Skeletal muscle satellite cell (primary cell): ENCODE measurements around the gene PHYH.
"Not testable (repeated sequence)": the region's sequence is repeated elsewhere in the genome, so short reads cannot be mapped to it uniquely, and the experiment has no call there.

ENCODE experiments used
- H3K27me3 ChIP-seq: 2 replicates; pipeline ENCODE4 v1.7.0; 2013; ENCODE audit warnings: low read length; ENCODE audit not compliant: control insufficient read depth, insufficient read depth
- H3K36me3 ChIP-seq: 2 replicates; pipeline ENCODE4 v1.7.0; 2013; ENCODE audit warnings: mild to moderate bottlenecking, control low read depth, low read length; ENCODE audit not compliant: insufficient read depth
- H3K4me1 ChIP-seq: 2 replicates; pipeline ENCODE4 v1.7.0; 2013; ENCODE audit warnings: low read length; ENCODE audit not compliant: control insufficient read depth, insufficient read depth
- H3K4me2 ChIP-seq: 2 replicates; pipeline ENCODE4 v1.7.0; 2013; ENCODE audit warnings: mild to moderate bottlenecking, low read length
- H3K4me3 ChIP-seq: 2 replicates; pipeline ENCODE4 v1.7.0; 2013; ENCODE audit warnings: low read length
- H3K9ac ChIP-seq: 2 replicates; pipeline ENCODE4 v1.7.0; 2013; ENCODE audit warnings: mild to moderate bottlenecking, low read depth, low read length, moderate library complexity
- H3K9me3 ChIP-seq: replicated peaks from 2 replicates; pipeline ENCODE4 v1.7.0; 2013; ENCODE audit warnings: mild to moderate bottlenecking, control low read depth, low read length

Gene PHYH

DNA sequence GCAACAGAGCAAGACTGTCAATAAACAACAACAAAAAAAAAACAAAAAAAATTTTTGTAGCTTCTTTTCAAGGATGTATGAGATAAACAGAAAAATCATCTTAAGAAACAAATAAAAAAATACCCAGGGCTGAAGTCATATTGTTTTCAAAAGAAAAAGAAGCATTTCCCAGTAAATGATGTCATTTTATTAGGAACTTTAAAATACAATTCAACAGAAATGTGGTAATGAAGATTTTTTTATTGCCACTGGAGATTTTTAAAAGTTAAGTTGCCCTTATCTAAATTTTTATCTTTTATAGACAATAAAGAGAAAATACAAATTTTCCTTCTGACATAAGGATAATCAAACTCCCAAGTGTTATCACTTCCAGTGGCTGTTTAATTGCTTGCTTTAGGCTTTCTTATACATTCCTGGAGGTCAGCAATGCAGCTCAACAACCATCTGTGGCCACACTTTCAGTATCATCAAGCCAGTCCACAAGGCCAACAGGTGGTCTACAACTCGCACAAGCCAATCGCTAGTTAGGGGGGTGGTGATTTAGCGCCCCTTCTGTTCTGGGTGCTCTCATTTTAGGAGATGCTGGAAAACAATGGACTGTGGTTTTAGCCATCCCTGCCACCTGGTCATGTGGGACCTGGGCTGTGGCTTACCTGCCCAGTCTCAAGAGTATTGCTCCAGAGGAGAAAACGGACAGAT lies 37.4 kb upstream of the PHYH start:
- peaks cover 4% of the 10 kb centered on the region for H3K4me1 ChIP-seq
- no peaks in the 10 kb centered on the region for H3K27me3 ChIP-seq
- peaks cover 29% of the 10 kb centered on the region for H3K36me3 ChIP-seq
- no peaks in the 10 kb centered on the region for H3K9me3 ChIP-seq
- H3K9ac ChIP-seq, result no peak overlapping the region
- no peak overlapping the region for H3K4me2 ChIP-seq
- H3K4me3 ChIP-seq, result no peak overlapping the region

- no peaks in the 10 kb centered on the region for H3K9me3 ChIP-seq
- H3K4me2 ChIP-seq, result no peak overlapping the region
- H3K9ac ChIP-seq, result no peak overlapping the region
- H3K27me3 ChIP-seq, result no peaks in the 10 kb centered on the region
- H3K36me3 ChIP-seq, result peaks cover 37% of the 10 kb centered on the region
- H3K4me1 ChIP-seq, result peaks cover 4% of the 10 kb centered on the region
- H3K4me3 ChIP-seq, result no peak overlapping the region
Observed at GRCh38 chr10:13335881-13336280, 36.0 kb upstream of the PHYH start.

GRCh38 chr10:13334556-13334955 lies 34.7 kb upstream of the PHYH start:
- Histone ChIP-seq H3K27me3 (no peaks in the 10 kb centered on the region), H3K4me3 (no peak overlapping the region), H3K9ac (no peak overlapping the region), H3K4me1 (peaks cover 4% of the 10 kb centered on the region), H3K36me3 (peaks cover 45% of the 10 kb centered on the region), H3K4me2 (no peak overlapping the region), H3K9me3 (no peaks in the 10 kb centered on the region)

DNA sequence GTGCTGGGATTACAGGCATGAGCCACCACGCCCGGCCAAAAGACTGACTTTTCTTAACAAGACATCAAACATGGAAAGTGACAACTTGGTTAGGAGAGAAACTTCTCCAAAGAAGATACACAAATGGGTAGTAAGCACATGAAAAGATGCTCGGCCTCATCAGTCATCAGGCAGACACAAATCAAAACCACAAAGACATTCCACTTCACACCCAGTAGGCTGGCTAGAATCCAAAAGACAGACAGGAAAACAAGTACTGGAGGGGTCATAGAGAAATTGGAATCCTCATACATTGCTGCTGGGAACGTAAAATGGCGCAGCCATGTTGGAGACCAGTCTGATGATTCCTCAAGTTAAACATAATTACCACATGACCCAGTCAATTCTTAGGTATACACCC lies 31.8 kb upstream of the PHYH start:
- H3K4me2 ChIP-seq, result no peak overlapping the region
- H3K36me3 ChIP-seq, result peaks cover 56% of the 10 kb centered on the region
- H3K9ac ChIP-seq, result no peak overlapping the region
- H3K4me3 ChIP-seq, result no peak overlapping the region
- H3K27me3 ChIP-seq, result no peaks in the 10 kb centered on the region
- H3K9me3 ChIP-seq, result no peaks in the 10 kb centered on the region
- H3K4me1 ChIP-seq, result no peaks in the 10 kb centered on the region

DNA sequence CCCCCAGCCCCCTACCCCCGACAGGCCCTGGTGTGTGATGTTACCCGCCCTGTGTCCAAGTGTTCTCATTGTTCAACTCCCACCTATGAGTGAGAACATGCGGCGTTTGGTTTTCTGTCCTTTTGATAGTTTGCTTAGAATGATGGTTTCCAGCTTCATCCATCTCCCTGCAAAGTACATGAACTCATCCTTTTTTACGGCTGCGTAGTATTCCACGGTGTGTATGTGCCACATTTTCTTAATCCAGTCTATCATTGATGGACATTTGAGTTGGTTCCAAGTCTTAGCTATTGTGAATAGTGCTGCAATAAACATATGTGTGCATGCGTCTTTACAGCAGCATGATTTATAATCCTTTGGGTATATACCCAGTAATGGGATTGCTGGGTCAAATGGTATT lies 31.1 kb upstream of the PHYH start:
- not testable (repeated sequence) for H3K4me2 ChIP-seq, H3K27me3 ChIP-seq, H3K4me1 ChIP-seq, H3K9me3 ChIP-seq, H3K4me3 ChIP-seq, H3K9ac ChIP-seq
- H3K36me3 ChIP-seq, result peaks cover 59% of the 10 kb centered on the region

DNA sequence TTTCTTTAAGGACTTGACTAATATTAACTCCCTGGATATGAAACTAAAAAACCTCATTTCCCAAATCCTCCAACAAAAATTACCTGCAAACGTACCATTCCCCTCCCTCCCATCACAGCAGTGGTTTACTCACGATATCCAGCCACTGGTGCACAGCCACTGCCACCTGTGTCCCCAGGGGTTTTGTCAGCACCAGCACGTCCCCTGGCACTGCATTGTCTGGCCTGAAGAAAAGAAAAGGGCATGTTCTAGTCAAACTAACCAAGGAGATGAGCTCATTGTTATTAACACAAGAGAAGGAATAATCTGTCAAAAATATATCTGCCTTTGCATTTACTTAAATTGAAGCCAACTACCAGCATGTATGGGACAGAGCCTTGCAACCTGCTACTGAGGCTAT lies 29.7 kb upstream of the PHYH start:
- H3K4me1 ChIP-seq, result no peaks in the 10 kb centered on the region
- no peak overlapping the region for H3K9ac ChIP-seq
- H3K9me3 ChIP-seq, result no peaks in the 10 kb centered on the region
- H3K4me2 ChIP-seq, result no peak overlapping the region
- H3K36me3 ChIP-seq, result peaks cover 61% of the 10 kb centered on the region
- H3K4me3 ChIP-seq, result no peak overlapping the region
- no peaks in the 10 kb centered on the region for H3K27me3 ChIP-seq

DNA sequence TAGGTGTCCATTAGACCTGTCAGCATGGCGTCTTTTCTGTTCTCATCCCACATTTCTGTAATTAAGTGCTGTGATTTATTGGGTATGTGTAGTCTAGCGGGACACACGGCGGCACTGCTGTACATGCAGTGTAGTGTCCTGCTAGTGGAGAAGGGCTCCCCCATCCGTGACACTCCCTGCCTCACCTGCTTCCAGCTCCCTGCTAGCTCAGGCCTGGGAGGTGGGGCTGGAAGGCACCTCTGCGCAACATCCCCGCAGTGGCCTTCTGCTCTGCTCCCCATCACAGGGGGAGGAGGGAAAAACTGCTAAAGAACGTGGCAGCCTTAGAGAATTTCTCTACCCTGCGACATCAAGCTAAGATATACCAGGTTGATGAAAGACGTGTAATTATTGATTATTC lies 28.7 kb upstream of the PHYH start:
- H3K36me3 ChIP-seq, result peaks cover 66% of the 10 kb centered on the region
- no peak overlapping the region for H3K4me3 ChIP-seq
- no peak overlapping the region for H3K4me2 ChIP-seq
- H3K9me3 ChIP-seq, result no peaks in the 10 kb centered on the region
- no peaks in the 10 kb centered on the region for H3K27me3 ChIP-seq
- H3K4me1 ChIP-seq, result no peaks in the 10 kb centered on the region
- no peak overlapping the region for H3K9ac ChIP-seq

DNA sequence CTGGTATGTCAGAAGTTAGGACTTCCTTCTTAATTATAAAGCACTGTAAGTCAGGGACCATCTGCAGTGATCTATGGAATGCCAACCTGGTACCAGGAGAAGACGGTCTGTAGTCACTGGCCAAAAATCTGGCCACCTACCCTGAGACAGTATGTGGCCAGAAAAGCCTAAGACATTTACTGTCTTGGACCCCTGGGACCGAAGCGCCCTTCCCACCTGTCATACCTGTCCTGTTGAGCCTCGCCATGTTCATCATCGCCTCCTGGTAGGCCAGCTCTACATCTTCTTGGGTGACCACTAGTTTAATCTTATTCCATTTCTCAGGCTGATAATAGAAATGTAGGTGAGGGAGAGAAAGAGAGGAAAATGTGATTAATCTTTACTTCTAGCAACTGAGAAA lies 28.3 kb upstream of the PHYH start:
- Histone ChIP-seq H3K4me2 (no peak overlapping the region), H3K27me3 (no peaks in the 10 kb centered on the region), H3K4me1 (no peaks in the 10 kb centered on the region), H3K9ac (no peak overlapping the region), H3K4me3 (no peak overlapping the region), H3K36me3 (peaks cover 66% of the 10 kb centered on the region), H3K9me3 (no peaks in the 10 kb centered on the region)

GRCh38 chr10:13327534-13327933 lies 27.7 kb upstream of the PHYH start:
- H3K4me2 ChIP-seq, result no peak overlapping the region
- no peak overlapping the region for H3K4me3 ChIP-seq
- H3K36me3 ChIP-seq, result peaks cover 71% of the 10 kb centered on the region
- no peaks in the 10 kb centered on the region for H3K4me1 ChIP-seq
- H3K9ac ChIP-seq, result no peak overlapping the region
- H3K27me3 ChIP-seq, result no peaks in the 10 kb centered on the region
- no peaks in the 10 kb centered on the region for H3K9me3 ChIP-seq

DNA sequence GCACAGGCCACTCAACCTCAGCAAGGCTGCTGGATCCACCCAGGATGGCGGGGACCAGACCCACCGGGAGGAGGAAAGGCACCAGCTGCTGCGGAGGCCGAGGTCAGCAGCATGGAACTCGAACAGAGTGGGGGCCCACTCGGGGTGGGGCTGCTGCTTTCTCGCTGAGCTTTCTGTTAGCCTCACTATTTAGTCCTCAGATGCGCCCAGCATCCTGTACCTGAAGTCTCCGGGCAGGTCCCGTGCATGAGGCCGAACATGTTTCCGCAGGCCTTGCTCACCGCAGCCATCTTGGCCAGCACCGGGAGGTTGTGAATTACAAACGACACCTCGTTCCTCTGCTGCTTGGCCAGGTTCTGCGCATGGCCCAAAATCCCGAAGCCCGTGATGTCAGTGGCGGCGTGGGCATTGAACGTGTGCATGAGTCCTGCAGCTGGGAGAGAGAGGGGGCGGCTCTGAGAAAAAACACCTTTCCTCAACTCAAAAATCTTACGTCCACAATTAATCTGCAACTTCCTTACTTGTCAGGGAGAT lies 22.8 kb upstream of the PHYH start:
- Histone ChIP-seq H3K36me3 (peaks cover 45% of the 10 kb centered on the region), H3K9ac (no peak overlapping the region), H3K4me2 (no peak overlapping the region), H3K27me3 (no peaks in the 10 kb centered on the region), H3K9me3 (no peaks in the 10 kb centered on the region), H3K4me1 (no peaks in the 10 kb centered on the region), H3K4me3 (no peak overlapping the region)

- no peaks in the 10 kb centered on the region for H3K4me1 ChIP-seq
- H3K9me3 ChIP-seq, result no peaks in the 10 kb centered on the region
- H3K4me3 ChIP-seq, result no peak overlapping the region
- H3K9ac ChIP-seq, result no peak overlapping the region
- no peaks in the 10 kb centered on the region for H3K27me3 ChIP-seq
- H3K36me3 ChIP-seq, result peaks cover 35% of the 10 kb centered on the region
- H3K4me2 ChIP-seq, result no peak overlapping the region
Observed at GRCh38 chr10:13321576-13321975, 21.7 kb upstream of the PHYH start.

DNA sequence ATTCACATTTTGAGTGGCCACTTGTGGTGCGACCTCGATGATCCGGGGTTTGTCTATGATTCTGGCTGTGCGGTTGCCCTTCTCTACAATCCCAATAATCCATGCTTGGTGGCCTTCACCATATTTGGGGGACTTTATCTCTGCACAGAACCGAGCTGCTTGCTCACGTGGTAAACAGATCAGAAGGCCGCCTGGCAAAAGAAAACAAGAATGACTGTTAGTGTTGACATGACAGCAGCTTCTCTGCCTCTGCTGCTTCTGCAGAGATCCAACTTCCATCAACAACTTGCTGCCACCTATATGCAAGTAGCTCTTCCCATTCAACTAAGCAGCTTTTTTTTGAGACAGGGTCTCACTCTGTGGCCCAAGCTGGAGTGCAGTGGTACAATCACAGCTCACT lies 19.3 kb upstream of the PHYH start:
- no peaks in the 10 kb centered on the region for H3K27me3 ChIP-seq
- peaks cover 17% of the 10 kb centered on the region for H3K36me3 ChIP-seq
- H3K4me1 ChIP-seq, result no peaks in the 10 kb centered on the region
- H3K9me3 ChIP-seq, result no peaks in the 10 kb centered on the region
- no peak overlapping the region for H3K4me2 ChIP-seq
- H3K4me3 ChIP-seq, result no peak overlapping the region
- no peak overlapping the region for H3K9ac ChIP-seq
